ENCODE measurements around the gene PDE2A. TPM values are rescaled to one million over a fixed set of nuclear protein-coding genes. Genes with fewer than 3 reads are reported as not detected.

The PDE2A gene
- total RNA-seq, 2 experiments from 2014 or later = 4.0 to 4.5 TPM

- Mint-ChIP-seq H3K9me3 (no peaks in the 10 kb centered on the region), H3K4me3 (no peak overlapping the region), H3K4me1 (ENCODE audit: low read depth) (peaks cover 12% of the 10 kb centered on the region), H3K27me3 (no peaks in the 10 kb centered on the region), H3K27ac (no peak overlapping the region), H3K36me3 (ENCODE audit: low read depth) (peaks cover 33% of the 10 kb centered on the region)
- Histone ChIP-seq H3K27me3 (ENCODE audit: control insufficient read depth in 1 of 2, insufficient read depth in 2 of 2, low read length in 2 of 2) (no peaks in the 10 kb centered on the region), H3K4me3 (ENCODE audit: low read length) (no peak overlapping the region), H3K27ac (ENCODE audit: low read depth in 1 of 2, low read length in 2 of 2) (no peak overlapping the region), H3K9me3 (ENCODE audit: control insufficient read depth in 1 of 2, insufficient read depth in 1 of 2, low read length in 2 of 2) (no peaks in the 10 kb centered on the region), H3K36me3 (ENCODE audit: insufficient read depth, low read length) (peaks cover 51% of the 10 kb centered on the region), H3K4me1 (ENCODE audit: insufficient read depth, low read length) (peaks cover 4% of the 10 kb centered on the region)
- ATAC-seq (ENCODE audit: poor library complexity) = peak; percentile 86
- TF ChIP-seq CTCF (IDR thresholded peaks at IDR 0.05) = peak; percentile 88
- CTCF ChIA-PET = interaction anchor here (0.6 to 1.4 kb wide), 8 partner anchors 12 to 212 kb away, joined by 3 to 7 read pairs (median 5); partner anchors contain the start of gene STARD10
- peak; percentile 49 to 76 (median 60) for DNase-seq
- POLR2A ChIA-PET = interaction anchor here (1.0 kb wide), 2 partner anchors 8 to 213 kb away, joined by 3 read pairs; no protein-coding TSS in a partner anchor
- intact Hi-C loops (cut with DNase I, micrococcal nuclease) = loop anchor here (1.0 to 5.0 kb wide), 6 partner anchors 99 to 495 kb away; no protein-coding TSS in a partner anchor
These were observed 9.6 kb upstream of the PDE2A start for GRCh38 chr11:72683782-72684200.

DNA sequence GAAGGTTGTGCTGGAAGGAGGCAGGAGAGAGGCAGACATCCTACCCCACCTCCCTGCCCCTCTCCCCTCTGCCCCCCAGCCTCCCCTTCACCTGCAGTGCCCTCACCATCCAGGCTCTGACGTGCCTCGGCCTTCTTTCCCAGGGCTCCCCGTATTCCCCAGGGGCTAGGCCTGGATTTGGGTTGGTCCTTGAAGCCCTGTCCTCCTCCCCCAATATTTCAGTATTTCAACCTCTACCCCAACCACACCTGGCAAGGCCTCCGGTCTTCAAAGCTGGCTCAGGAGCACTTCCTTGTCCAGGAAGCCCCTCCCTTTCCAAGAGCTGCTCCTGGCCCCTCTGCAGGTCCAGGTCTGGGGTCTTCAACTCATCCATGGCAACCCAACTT is 8.6 kb upstream of the PDE2A start:
- intact Hi-C loops (cut with DNase I, micrococcal nuclease) = loop anchor here (1.0 to 5.0 kb wide), 5 partner anchors 98 to 212 kb away; no protein-coding TSS in a partner anchor
- POLR2A ChIA-PET = no interaction called here

DNA sequence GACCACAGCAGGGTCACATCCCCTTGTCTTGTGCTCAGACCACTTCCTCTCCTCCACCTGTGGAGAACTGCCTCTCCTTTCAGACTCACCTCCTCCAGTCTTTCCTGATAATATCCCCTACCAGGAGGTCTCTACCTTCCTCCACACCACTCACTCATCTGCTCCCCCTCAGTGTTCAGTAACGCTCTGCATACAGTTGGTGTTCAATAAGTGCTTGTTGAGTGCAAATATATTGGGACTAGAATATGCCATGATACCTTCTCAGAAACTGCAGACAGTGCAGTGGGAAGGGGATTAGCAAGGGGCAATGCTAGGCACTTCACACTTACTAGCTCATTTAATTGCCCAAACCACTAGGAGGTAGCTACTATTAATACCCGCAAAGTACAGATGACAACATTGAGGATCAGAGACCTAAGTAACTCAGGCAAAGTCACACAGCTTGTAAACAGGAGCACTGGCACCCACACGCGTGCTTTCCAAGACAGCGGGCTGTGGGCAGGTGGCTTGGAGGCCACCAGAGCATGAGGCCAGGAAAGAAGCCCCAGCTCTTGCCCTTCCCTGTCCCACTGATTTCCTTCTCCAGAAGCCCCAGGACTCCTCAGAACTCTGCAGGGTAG is 8.1 kb upstream of the PDE2A start:
- Histone ChIP-seq H3K27me3 (ENCODE audit: control insufficient read depth in 1 of 2, insufficient read depth in 2 of 2, low read length in 2 of 2) (peaks cover 0 to 1% of the 10 kb centered on the region in 2 experiments), H3K27ac (ENCODE audit: low read depth in 1 of 2, low read length in 2 of 2) (no peak overlapping the region), H3K36me3 (ENCODE audit: insufficient read depth, low read length) (peaks cover 38% of the 10 kb centered on the region), H3K4me3 (ENCODE audit: low read length) (no peak overlapping the region), H3K9me3 (ENCODE audit: control insufficient read depth in 1 of 2, insufficient read depth in 1 of 2, low read length in 2 of 2) (no peaks in the 10 kb centered on the region), H3K4me1 (ENCODE audit: insufficient read depth, low read length) (peaks cover 5% of the 10 kb centered on the region)
- ChIA-PET CTCF (interaction anchor here (1.2 kb wide), 1 partner anchor 211 kb away, joined by 5 read pairs; no protein-coding TSS in a partner anchor), POLR2A (interaction anchor here (1.6 kb wide), 1 partner anchor 111 kb away, joined by 3 read pairs; no protein-coding TSS in a partner anchor)
- H3K9me3 Mint-ChIP-seq = no peaks in the 10 kb centered on the region
- H3K36me3 Mint-ChIP-seq (ENCODE audit: low read depth) = peaks cover 19% of the 10 kb centered on the region
- intact Hi-C loops (cut with DNase I, micrococcal nuclease) = loop anchor here (2.0 to 5.0 kb wide), 3 partner anchors 98 to 212 kb away; no protein-coding TSS in a partner anchor
- no peak for ATAC-seq (ENCODE audit: poor library complexity)
- no peak overlapping the region for H3K27ac Mint-ChIP-seq
- no peak for DNase-seq
- peaks cover 1% of the 10 kb centered on the region for H3K27me3 Mint-ChIP-seq
- no peak overlapping the region for H3K4me3 Mint-ChIP-seq
- peaks cover 12% of the 10 kb centered on the region for H3K4me1 Mint-ChIP-seq (ENCODE audit: low read depth)
- no peak for TF ChIP-seq CTCF (IDR thresholded peaks at IDR 0.05)

More for the DNA sequence above, 8.6 kb upstream of the PDE2A start:
- Histone ChIP-seq H3K27me3 (ENCODE audit: control insufficient read depth in 1 of 2, insufficient read depth in 2 of 2, low read length in 2 of 2) (no peaks in the 10 kb centered on the region), H3K27ac (ENCODE audit: low read depth in 1 of 2, low read length in 2 of 2) (no peak overlapping the region), H3K4me3 (ENCODE audit: low read length) (no peak overlapping the region), H3K9me3 (ENCODE audit: control insufficient read depth in 1 of 2, insufficient read depth in 1 of 2, low read length in 2 of 2) (no peaks in the 10 kb centered on the region), H3K4me1 (ENCODE audit: insufficient read depth, low read length) (peaks cover 4% of the 10 kb centered on the region), H3K36me3 (ENCODE audit: insufficient read depth, low read length) (peaks cover 42% of the 10 kb centered on the region)
- H3K27me3 Mint-ChIP-seq = no peaks in the 10 kb centered on the region
- H3K27ac Mint-ChIP-seq = no peak overlapping the region
- no peak for TF ChIP-seq CTCF (IDR thresholded peaks at IDR 0.05)
- peaks cover 12% of the 10 kb centered on the region for H3K4me1 Mint-ChIP-seq (ENCODE audit: low read depth)
- peaks cover 24% of the 10 kb centered on the region for H3K36me3 Mint-ChIP-seq (ENCODE audit: low read depth)
- no peak for DNase-seq
- H3K4me3 Mint-ChIP-seq = no peak overlapping the region
- CTCF ChIA-PET = interaction anchor here (1.2 kb wide), 2 partner anchors 97 to 212 kb away, joined by 5 to 6 read pairs; no protein-coding TSS in a partner anchor
- no peak for ATAC-seq (ENCODE audit: poor library complexity)
- H3K9me3 Mint-ChIP-seq = no peaks in the 10 kb centered on the region

Data from CD4-positive, alpha-beta T cell (primary cell).